Neuronal stem cell (in vitro differentiated cells): Measurements from ENCODE around the gene TSTD1.

ENCODE experiments used
- DNase-seq: peaks from one replicate; pipeline ENCODE4 v3.0.0-alpha.2; 2013; ENCODE audit warnings: low spot score
- H2AFZ ChIP-seq: one replicate; pipeline ENCODE4 v1.6.1; 2013; ENCODE audit warnings: mild to moderate bottlenecking, low read length, inconsistent platforms
- H2AK5ac ChIP-seq: 2 replicates; pipeline ENCODE4 v1.6.1; 2013; ENCODE audit warnings: low read depth, mild to moderate bottlenecking, inconsistent platforms, low read length, moderate library complexity, mixed read lengths
- H2BK120ac ChIP-seq: 2 replicates; pipeline ENCODE4 v1.6.1; 2013; ENCODE audit warnings: low read depth, mild to moderate bottlenecking, inconsistent platforms, low read length, moderate library complexity, mixed read lengths
- H2BK12ac ChIP-seq: one replicate; pipeline ENCODE4 v1.6.1; 2013; ENCODE audit warnings: low read length, inconsistent platforms
- H2BK15ac ChIP-seq: 2 replicates; pipeline ENCODE4 v1.6.1; 2013; ENCODE audit warnings: mild to moderate bottlenecking, low read length, inconsistent platforms, mixed read lengths
- H2BK5ac ChIP-seq: one replicate; pipeline ENCODE4 v1.6.1; 2013; ENCODE audit warnings: inconsistent platforms, mild to moderate bottlenecking, low read length, moderate library complexity
- H3K14ac ChIP-seq: one replicate; pipeline ENCODE4 v1.6.1; 2013; ENCODE audit warnings: low read length, inconsistent platforms
- H3K18ac ChIP-seq: 2 replicates; pipeline ENCODE4 v1.6.1; 2013; ENCODE audit warnings: low read length, inconsistent platforms
- H3K23ac ChIP-seq: 2 replicates; pipeline ENCODE4 v1.6.1; 2013; ENCODE audit warnings: low read depth, mild to moderate bottlenecking, mixed read lengths, low read length, inconsistent platforms; ENCODE audit not compliant: poor library complexity
- H3K27ac ChIP-seq: replicated peaks from 3 replicates; pipeline ENCODE4 v1.5.1; 2013; ENCODE audit warnings: low read length, inconsistent platforms
- H3K27me3 ChIP-seq, 3 experiments: 2 replicates each; pipeline ENCODE4 v1.6.1; 2013; ENCODE audit warnings: low read length in 3 of 3, mild to moderate bottlenecking in 2 of 3, inconsistent platforms in 1 of 3, low read depth in 1 of 3, mixed read lengths in 1 of 3, moderate library complexity in 1 of 3; ENCODE audit not compliant: control insufficient read depth in 3 of 3, insufficient read depth in 3 of 3
- H3K36me3 ChIP-seq, 2 donors: replicated peaks in 1 of 2; 2 replicates each; pipeline ENCODE4 v1.6.1; 2013; ENCODE audit warnings: low read length in 2 of 2; ENCODE audit not compliant: control insufficient read depth in 2 of 2, insufficient read depth in 2 of 2
- H3K4ac ChIP-seq: 2 replicates; pipeline ENCODE4 v1.6.1; 2013; ENCODE audit warnings: inconsistent platforms, mild to moderate bottlenecking, low read length, moderate library complexity
- H3K4me1 ChIP-seq, 2 donors: 1 replicate in 1 of 2; 2 replicates in 1 of 2; pipeline ENCODE4 v1.6.1; 2013; ENCODE audit warnings: low read length in 2 of 2, low read depth in 1 of 2; ENCODE audit not compliant: control insufficient read depth in 2 of 2, insufficient read depth in 1 of 2
- H3K4me2 ChIP-seq: one replicate; pipeline ENCODE4 v1.6.1; 2013; ENCODE audit warnings: mild to moderate bottlenecking, low read length, inconsistent platforms; ENCODE audit not compliant: insufficient read depth, poor library complexity, severe bottlenecking
- H3K4me3 ChIP-seq, 2 donors: 2 replicates each; pipeline ENCODE4 v1.5.1; 2013; ENCODE audit warnings: low read length in 2 of 2, mild to moderate bottlenecking in 2 of 2, inconsistent platforms in 1 of 2, moderate library complexity in 1 of 2
- H3K79me1 ChIP-seq: one replicate; pipeline ENCODE4 v1.6.1; 2013; ENCODE audit warnings: low read depth, mild to moderate bottlenecking, inconsistent platforms, low read length, moderate library complexity
- H3K9ac ChIP-seq: one replicate; pipeline ENCODE4 v1.6.1; 2013; ENCODE audit warnings: mild to moderate bottlenecking, low read depth, low read length, inconsistent platforms; ENCODE audit not compliant: poor library complexity
- H3K9me3 ChIP-seq, 2 donors: replicated peaks in 1 of 2; 2 replicates each; pipeline versions ENCODE3 to v1.6.1; 2013; ENCODE audit warnings: low read length in 2 of 2, mild to moderate bottlenecking in 2 of 2, inconsistent platforms in 1 of 2, low read depth in 1 of 2, mixed read lengths in 1 of 2, moderate library complexity in 1 of 2; ENCODE audit not compliant: control insufficient read depth in 2 of 2, insufficient read depth in 1 of 2
- H4K8ac ChIP-seq: one replicate; pipeline ENCODE4 v1.6.1; 2013; ENCODE audit warnings: low read depth, mild to moderate bottlenecking, inconsistent platforms, low read length, moderate library complexity
- H4K91ac ChIP-seq: one replicate; pipeline ENCODE4 v1.6.1; 2013; ENCODE audit warnings: low read length, low read depth, mild to moderate bottlenecking, inconsistent platforms; ENCODE audit not compliant: poor library complexity
- WGBS, 2 donors: extraction: QIAGEN DNeasy Blood & Tissue Kit; methylation state at CpG; one replicate each; pipeline ENCODE4 v1.1.7; 2013; ENCODE audit warnings: missing lambda C conversion rate in 2 of 2, mixed read lengths in 1 of 2; ENCODE audit not compliant: insufficient read length in 2 of 2, insufficient replicate concordance in 1 of 2; ENCODE audit errors: extremely low coverage in 2 of 2; 5-methylcytosine and 5-hydroxymethylcytosine counted together

Gene TSTD1

GRCh38 chr1:161007369-161007768 lies 31.4 kb downstream of the TSTD1 start:
- Histone ChIP-seq H3K4me1 (no peaks in the 10 kb centered on the region), H3K36me3 (no peaks in the 10 kb centered on the region), H3K4me3 (no peak overlapping the region), H3K27me3 (no peaks in the 10 kb centered on the region), H3K9me3 (no peaks in the 10 kb centered on the region), H2AK5ac (no peak overlapping the region), H3K14ac (no peak overlapping the region), H3K27ac (no peak overlapping the region), H2BK120ac (no peak overlapping the region), H4K8ac (no peak overlapping the region), H2BK12ac (no peak overlapping the region), H3K23ac (no peak overlapping the region), H3K4me2 (no peak overlapping the region), H2BK15ac (no peak overlapping the region), H3K9ac (no peak overlapping the region), H2BK5ac (no peak overlapping the region), H2AFZ (no peak overlapping the region), H3K4ac (no peak overlapping the region), H3K79me1 (no peaks in the 10 kb centered on the region), H3K18ac (no peak overlapping the region), H4K91ac (no peak overlapping the region)
- DNase-seq, result no peak
- no CpG with 5 or more reads among the region's 2 CpGs for WGBS, 2 donors

GRCh38 chr1:161006563-161006962 lies 32.2 kb downstream of the TSTD1 start:
- H3K79me1 ChIP-seq, result no peaks in the 10 kb centered on the region
- no peak overlapping the region for H3K4me3 ChIP-seq
- H3K36me3 ChIP-seq, result peaks cover 0 to 1% of the 10 kb centered on the region in 2 donors
- no CpG with 5 or more reads among the region's 8 CpGs for WGBS, 2 donors
- no peak overlapping the region for H3K4ac ChIP-seq
- no peak overlapping the region for H2BK120ac ChIP-seq
- H3K27me3 ChIP-seq, result no peaks in the 10 kb centered on the region
- H4K91ac ChIP-seq, result no peak overlapping the region
- H3K18ac ChIP-seq, result no peak overlapping the region
- DNase-seq, result no peak
- H2BK12ac ChIP-seq, result no peak overlapping the region
- H2AK5ac ChIP-seq, result no peak overlapping the region
- H3K4me2 ChIP-seq, result no peak overlapping the region
- H3K23ac ChIP-seq, result no peak overlapping the region
- no peaks in the 10 kb centered on the region for H3K9me3 ChIP-seq
- H2AFZ ChIP-seq, result no peak overlapping the region
- no peaks in the 10 kb centered on the region for H3K4me1 ChIP-seq
- H3K27ac ChIP-seq, result no peak overlapping the region
- H2BK5ac ChIP-seq, result no peak overlapping the region
- no peak overlapping the region for H4K8ac ChIP-seq
- H3K9ac ChIP-seq, result no peak overlapping the region
- H2BK15ac ChIP-seq, result no peak overlapping the region
- H3K14ac ChIP-seq, result no peak overlapping the region

- Histone ChIP-seq H2BK12ac (no peak overlapping the region), H3K23ac (no peak overlapping the region), H3K9ac (no peak overlapping the region), H3K4ac (no peak overlapping the region), H3K4me1 (no peaks in the 10 kb centered on the region), H3K14ac (no peak overlapping the region), H2AK5ac (no peak overlapping the region), H3K27ac (no peak overlapping the region), H3K36me3 (peaks cover 0 to 29% of the 10 kb centered on the region in 2 donors), H3K9me3 (no peaks in the 10 kb centered on the region), H3K79me1 (no peaks in the 10 kb centered on the region), H4K91ac (no peak overlapping the region), H3K27me3 (no peaks in the 10 kb centered on the region), H4K8ac (no peak overlapping the region), H2BK15ac (no peak overlapping the region), H3K4me3 (no peak overlapping the region), H2BK120ac (no peak overlapping the region), H2AFZ (no peak overlapping the region), H3K4me2 (no peak overlapping the region), H2BK5ac (no peak overlapping the region), H3K18ac (no peak overlapping the region)
- no peak for DNase-seq
- WGBS, 2 donors, result no CpG with 5 or more reads among the region's 5 CpGs
Measured at GRCh38 chr1:161001525-161001924, 37.2 kb downstream of the TSTD1 start.

- Histone ChIP-seq H3K36me3 (peaks cover 0 to 29% of the 10 kb centered on the region in 2 donors), H2BK12ac (no peak overlapping the region), H3K4me1 (no peaks in the 10 kb centered on the region), H4K8ac (no peak overlapping the region), H3K27me3 (no peaks in the 10 kb centered on the region), H3K4me3 (peak overlapping the region in 1 of 2 donors; percentile 51), H3K79me1 (no peaks in the 10 kb centered on the region), H2AK5ac (no peak overlapping the region), H3K23ac (no peak overlapping the region), H3K4me2 (no peak overlapping the region), H3K27ac (no peak overlapping the region), H3K4ac (no peak overlapping the region), H3K18ac (no peak overlapping the region), H3K14ac (no peak overlapping the region), H2AFZ (no peak overlapping the region), H3K9me3 (no peaks in the 10 kb centered on the region), H2BK120ac (no peak overlapping the region), H3K9ac (no peak overlapping the region), H2BK5ac (no peak overlapping the region), H4K91ac (no peak overlapping the region), H2BK15ac (no peak overlapping the region)
- no CpG with 5 or more reads among the region's 11 CpGs for WGBS, 2 donors
- no peak for DNase-seq
Measured at GRCh38 chr1:161000736-161001480, 37.9 kb downstream of the TSTD1 start.
